NCI-H1092 (cell line): ENCODE data around the gene TARM1.
"Not testable (repeated sequence)": the region's sequence is repeated elsewhere in the genome, so short reads cannot be mapped to it uniquely, and the experiment has no call there.

Experiments
- DNase-seq: peaks from one replicate; lab custom pipeline; 2025; lab: John Stamatoyannopoulos, UW

Gene TARM1

DNA sequence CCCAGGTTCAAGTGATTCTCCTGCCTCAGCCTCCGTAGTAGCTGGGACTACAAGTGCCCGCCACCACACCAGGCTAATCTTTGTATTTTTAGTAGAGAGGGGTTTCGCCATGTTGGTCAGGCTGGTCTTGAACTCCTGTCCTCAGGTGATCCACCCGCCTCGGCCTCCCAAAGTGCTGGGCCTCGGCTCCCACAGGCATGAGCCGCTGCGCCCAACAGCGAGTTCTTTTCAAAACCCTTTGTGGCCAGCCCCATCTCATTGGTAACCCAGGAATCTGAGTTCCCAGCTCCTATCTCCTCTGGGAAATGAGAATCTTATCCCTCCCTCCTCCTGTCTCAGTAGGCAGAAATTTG lies 18.7 kb upstream of the TARM1 start:
- not testable (repeated sequence) for DNase-seq

DNA sequence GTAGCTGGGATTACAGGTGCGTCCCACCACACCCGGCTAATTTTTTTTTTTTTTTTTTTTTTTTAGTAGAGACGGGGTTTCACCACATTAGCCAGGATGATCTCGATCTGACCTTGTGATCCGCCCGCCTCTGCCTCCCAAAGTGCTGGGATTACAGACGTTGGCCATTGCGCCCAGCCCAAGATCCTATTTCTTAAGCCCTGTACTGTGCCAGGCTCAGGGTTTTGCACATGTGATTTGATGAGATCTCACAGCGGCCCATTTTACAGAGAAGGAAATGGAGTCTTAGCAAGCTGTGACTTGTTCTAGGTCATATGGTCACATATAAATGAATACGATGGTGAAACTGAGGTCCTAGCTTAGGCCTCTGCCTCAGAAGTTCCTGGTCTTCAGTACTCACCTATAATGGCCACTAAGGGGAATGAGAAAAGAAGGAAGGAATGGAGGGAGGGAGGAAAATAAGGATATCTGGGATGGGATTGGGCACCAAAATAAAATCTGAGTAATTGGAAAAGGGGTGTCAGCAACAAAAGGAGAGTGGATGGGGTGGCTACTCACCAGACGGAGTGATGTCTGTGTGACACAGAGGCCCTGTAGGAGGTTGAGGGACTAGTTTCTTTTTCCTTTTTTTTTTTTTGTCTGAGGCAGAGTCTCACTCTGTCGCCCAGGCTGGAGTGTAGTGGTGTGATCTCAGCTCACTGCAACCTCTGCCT lies 18.2 kb upstream of the TARM1 start:
- no peak for DNase-seq

DNA sequence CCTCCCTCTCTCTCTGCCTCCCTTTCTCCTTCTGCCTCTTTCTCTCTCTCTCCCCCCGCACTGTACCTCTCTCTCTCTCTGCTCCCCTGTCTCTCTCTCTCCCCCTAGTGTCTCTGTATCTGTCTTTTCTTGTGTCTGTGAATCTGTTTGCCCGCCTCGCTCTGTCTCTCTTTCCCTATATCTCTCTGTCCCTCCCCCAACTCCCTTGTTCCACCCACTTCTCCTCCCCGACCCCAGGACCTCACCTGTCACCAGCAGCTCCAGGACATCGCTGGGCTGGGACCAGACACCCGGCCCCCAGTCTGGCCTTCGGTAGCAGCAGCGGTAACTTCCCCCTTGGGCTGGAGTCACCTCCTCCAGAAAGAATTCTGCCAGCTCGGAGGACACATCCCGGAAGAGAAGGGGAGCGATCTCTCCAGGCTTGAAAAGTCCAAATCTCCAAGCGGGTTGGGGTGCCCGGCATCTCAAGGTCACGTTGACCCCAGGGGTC lies 15.5 kb upstream of the TARM1 start:
- DNase-seq = no peak

DNA sequence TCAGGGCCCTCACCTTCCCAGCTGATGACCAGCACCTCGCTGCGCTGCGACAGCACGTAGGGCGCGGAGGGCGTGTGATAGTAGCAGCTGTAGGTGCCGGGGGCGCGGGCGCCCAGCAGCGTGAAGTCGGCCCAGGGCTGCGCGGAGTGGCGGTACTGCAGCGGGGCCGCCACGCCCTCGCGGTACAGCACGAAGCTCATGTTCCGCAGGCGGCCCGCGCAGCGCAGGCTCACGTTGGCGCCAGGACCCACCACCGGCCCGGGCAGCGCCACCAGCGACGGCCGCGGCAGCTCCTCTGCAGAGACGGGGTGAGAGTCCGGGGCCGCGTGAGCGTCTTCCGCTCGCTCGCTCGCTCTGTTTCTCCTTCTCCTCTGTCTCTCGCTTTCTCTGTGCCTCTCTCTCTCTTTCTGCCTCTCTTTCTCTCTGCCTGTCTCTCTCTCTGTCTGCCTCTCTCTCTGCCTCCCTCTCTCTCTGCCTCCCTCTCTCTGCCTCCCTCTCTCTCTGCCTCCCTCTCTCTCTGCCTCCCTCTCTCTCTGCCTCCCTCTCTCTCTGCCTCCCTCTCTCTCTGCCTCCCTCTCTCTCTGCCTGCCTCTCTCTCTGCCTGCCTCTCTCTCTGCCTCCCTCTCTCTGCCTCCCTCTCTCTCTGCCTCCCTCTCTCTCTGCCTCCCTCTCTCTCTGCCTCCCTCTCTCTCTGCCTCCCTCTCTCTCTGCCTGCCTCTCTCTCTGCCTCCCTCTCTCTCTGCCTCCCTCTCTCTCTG lies 14.9 kb upstream of the TARM1 start:
- not testable (repeated sequence) for DNase-seq

DNA sequence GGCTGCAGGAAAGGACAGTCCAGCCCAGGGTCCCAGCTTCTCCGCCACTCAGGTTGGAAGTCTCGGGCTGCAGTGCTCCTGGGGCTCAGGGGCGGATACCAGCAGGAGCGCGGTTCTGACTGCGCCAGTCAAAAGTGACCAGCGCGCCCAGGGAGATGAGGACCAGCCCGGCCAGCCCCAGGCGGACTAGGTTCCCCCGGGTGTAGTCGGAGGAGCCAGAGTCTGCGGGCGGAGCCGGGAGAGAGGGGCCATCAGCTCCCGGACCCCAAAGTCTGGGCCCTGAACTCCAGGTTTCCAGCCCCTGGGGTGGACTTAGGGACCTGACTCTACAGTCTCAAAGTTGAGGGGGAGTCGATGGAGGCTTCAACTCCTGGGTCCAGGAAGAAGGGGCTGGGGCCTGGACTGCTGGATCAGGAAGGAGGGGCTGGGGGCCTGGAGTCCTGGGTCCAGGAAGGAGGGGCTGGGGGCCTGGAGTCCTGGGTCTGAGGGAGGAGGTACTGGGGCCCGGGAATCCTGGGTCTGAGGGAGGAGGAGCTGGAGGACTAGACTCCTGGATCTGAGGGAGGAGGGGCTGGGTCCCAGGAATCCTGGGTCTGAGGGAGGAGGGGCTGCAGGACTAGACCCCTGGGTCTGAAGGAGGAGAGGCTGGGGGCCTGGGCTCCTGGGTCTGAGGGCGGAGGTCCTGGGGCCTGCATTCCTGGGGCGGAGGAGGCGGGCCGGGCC lies 14.1 kb upstream of the TARM1 start:
- no peak for DNase-seq

DNA sequence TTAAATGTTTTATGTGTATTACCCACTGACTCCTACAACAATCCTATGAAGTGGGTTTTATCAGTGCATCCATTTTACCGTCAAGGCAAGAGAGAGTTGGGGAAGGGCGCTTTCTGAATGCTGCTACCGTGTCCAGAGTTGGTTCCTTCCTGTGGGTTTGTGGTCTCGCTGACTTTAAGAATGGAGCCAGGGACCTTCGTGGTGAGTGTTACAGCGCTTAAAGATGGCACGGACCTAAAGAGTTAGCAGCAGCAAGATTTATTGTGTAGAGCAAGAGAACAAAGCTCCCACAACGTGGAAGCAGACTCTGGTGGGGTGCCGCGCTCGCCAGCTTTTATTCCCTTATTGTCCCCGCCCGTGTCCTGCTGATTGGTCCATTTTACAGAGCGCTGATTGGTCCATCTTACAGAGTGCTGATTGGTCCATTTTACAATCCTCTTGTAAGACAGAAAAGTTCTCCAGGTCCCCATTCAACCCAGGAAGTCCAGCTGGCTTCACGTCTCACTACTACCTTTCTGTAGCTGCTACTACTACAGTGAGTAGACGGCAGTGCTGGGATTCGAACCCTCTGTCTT lies 13.3 kb upstream of the TARM1 start:
- DNase-seq = no peak

DNA sequence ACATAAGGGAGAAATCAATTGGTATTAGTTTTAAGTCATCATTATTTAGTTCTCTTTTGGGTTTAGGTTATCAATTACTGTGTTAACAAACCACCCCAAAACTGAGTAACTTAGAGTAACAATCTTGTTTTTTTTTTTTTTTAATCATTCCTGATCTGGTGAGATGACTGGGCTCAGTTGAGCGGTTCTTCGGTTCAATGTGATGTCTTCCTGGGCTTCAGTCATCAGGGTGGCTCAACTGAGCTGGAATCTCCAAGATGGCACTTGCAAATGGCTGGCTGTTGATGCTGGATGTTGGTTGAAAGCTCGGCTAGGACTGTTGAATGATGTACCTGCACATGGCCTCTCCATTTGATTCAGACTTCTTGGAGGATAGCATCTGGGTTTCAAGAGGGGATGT lies 3.2 kb upstream of the TARM1 start:
- no peak for DNase-seq

DNA sequence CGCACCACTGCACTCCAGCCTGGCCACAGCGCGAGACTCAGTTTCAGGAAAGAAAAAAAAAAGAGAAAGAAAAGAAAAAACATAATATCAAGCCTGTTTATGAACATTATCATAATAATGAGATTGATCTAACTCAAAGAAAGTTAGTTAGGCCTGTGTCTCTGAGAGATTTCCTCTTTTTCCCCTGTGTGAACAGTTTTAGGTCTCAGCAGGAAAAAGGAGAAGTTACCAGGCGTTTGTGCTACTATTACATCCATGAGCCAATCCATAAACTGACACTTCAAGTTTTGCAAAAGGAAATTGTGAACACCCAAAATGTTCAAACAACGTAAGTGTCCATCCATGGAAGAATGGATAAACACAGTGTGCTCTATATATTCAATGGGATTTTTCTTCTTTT lies 3.8 kb downstream of the TARM1 start:
- DNase-seq = no peak

DNA sequence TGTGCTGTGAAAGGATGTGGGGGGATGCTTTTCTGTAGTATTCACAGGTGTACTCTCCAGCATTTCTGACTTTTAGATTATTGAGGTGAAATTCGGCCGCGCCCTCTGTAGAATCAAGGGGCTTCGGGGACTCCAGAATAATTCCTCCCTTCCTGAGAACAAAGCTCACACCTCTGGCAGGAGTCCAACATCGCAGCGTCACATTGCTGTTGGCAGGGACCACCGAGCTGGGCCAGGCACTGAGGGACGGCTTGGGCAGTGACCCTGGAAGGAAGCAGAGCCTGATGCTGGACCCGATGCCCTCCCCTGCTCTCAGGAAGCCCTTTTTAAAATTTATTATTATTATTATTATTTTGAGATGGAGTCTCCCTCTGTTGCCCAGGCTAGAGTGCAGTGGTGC lies 6.3 kb downstream of the TARM1 start:
- DNase-seq = no peak

DNA sequence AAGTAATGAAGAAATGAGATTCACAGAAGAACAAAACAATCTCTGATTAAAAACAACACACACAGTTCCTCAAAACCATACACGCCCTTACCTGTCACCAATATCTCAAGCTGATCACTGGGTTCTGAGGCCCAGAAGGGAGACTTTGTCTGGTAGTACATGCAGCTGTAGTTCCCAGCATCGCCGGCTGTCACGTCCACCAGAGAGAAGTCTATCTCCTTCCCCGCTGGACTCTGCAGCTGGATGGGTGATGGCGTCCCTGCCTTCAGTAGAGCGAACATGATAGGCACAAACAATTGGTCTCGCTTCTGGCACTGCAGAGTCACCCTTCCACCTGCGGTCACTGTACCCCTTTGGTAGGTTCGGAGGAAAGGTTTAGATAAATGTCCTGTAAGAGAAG lies 7.3 kb downstream of the TARM1 start:
- no peak for DNase-seq

DNA sequence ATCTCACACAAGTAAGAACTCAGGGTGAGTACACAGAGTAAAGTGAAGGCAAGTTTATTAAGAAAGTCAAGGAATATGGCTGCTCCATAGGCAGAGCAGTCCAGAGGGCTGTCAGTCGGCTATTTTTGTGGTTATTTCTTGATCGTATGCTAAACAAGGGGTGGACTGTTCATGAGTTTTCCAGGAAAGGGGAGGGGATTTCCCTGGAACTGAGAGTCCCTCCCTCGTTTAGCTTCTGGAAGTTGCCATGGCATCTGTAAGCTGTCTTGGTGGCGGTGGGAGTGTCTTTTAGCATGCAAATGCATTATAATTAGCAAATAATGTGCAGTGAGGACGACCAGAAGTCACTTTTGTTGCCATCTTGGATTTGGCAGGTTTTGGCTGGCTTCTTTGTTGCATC lies 11.7 kb downstream of the TARM1 start:
- no peak for DNase-seq

DNA sequence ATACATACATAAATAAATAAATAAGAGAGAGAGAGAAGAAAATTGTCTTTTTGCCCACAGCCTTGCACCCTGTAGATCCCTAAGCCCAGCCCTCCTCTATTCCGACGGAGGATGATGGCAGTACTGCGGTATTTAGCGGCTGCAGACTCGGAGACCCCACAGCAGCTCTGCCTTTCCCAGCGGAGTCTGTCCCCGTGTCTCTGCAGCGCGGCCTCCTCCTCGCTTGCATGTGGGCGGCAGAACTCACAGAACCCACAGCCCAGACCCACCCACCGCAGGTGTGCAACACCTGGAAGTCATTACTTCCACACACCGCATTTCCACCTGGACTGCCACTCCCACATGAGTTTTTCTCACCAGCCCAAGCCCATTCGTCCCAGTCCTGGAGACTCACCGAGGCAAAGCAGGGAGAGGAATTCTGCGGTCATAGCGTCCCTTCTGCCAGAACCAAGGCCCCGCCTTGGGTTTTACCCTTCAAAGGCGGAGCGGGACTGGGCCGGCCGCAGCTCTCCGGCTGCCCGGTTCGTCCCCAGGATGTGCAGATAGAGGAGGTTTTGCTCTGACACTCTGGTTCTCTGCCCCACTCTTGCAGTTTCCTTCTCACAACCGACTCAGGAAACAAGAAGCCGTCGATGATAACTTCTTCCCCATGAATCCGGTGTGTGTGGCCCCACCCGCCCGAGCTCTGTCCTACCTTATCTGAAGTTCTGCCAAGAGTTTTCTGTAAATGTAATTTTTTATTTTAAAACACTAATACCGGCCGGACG lies 17.6 kb downstream of the TARM1 start, which contains the start of gene VSTM1:
Gene VSTM1, minus strand, starts transcription at position 548 of the 767 bp plus-strand sequence. Its CDS starts 120 bp downstream, at position 428.
- DNase-seq = no peak

DNA sequence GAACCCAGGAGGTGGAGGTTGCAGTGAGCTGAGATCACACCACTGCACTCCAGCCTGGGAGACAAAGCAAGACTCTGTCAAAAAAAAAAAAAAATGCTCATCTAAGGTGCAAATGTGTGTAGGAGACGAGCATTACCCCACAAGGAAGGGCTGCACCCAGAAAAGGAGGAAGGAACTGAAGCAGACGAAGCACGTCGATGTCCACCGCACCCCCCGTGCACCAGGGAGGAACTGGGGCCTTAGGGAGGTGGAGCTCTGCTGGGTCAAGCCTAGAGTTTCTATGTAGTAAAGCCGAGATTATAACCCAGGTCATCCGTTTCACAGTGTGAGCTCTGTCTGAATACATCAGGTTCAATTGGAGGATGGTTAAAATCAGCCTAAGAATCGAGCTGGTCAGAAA lies 18.5 kb downstream of the TARM1 start:
- DNase-seq = no peak

DNA sequence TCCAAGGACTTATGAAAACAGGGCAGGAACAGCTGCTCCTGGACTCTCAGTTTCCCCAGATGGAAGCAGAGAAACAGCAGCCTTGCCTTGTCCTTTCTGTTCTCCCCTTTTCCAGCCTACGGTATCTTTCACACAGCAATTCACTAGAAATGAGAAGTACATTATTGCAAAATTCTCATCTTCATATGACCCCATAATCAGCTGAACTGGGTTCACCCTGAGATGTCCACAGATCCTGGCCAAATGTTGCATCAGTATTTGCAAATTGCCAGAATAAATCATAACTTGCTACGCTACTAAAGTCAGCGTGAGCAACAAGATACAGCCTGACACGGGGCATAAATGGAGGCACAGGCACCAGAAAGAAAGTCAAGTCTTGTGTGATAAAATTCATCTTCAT lies 33.5 kb downstream of the TARM1 start:
- no peak for DNase-seq

DNA sequence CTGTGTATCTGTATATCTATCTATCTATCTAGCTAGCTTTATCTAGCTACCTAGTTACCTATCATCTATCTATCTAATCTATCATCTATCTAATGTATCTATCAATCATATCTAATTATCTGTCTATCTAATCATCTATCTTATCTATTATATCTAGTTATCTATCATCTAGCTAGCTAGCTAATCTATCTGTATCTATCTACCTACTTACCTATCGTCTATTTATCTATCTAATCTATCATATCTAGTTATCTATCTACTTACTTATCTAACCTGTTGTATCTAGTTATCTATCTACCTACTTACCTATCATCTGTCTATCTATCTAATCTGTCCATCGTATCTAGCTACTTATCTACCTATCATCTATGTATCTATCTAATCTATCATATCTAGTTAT lies 35.4 kb downstream of the TARM1 start:
- DNase-seq = no peak

DNA sequence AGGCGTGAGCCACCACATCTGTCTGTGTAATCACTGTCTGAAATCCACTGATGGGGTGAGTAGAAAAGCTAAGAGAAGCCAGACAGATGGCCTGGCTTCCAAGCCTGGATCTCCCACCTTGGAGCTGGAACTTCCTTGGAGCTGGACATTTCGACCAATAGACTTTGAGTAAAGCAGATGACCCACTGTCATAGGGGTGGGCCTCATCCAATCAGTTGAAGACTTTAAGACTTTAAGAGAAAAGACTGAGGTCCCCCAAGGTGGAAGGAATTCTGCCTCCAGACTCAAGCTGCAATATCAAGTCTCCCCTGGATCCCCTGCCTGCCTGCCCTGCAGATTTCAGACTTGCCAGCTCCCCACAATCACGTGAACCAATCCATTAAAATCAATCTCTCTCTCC lies 38.2 kb downstream of the TARM1 start:
- no peak for DNase-seq

DNA sequence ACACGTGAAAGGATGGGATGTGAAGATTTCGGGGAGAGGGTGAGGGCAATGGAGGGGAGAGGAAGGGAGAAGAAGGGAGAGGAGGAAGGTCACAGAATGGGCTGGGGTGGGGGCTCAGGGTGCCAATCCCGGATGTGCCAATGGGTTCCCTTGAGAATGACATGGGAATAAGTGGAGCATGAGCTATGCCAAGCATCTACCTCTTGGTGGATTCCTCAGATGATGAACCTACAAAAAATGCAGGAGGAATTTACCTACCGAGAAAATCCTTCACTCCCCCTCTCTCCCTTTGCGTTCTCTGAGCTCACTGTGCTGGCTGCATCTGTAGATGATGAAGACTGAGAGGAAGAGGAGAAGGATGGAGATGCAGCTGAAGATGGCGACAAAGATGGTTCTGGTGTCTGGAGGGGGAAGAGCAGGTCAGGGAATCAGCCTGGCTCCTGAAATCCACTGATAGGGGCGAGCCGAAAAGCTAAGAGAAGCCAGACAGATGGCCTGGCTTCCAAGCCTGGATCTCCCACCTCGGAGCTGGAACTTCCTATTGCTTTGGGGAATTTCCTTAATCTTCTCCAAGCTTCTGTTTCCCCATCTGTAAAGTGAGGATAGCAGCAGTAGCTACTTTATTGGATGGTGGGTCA lies 39.1 kb downstream of the TARM1 start:
- no peak for DNase-seq

DNA sequence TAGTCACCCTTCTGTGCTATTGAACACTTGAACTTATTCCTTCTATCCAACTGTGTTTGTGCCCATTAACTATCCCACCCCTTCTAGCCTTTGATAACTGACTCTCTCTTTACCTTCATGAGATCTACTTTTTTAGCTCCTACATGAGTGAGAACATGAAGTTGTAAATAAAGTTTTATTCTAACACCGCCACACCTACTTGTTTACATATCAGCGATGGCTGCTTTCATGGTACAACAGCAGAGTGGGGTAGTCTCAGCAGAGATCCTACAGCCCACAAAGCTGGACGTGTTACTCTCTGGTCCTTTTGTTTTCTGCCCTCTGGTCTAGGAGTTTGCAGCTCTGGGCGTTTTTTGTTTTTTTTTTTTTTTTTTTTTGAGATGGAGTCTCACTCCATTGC lies 41.2 kb downstream of the TARM1 start:
- no peak for DNase-seq

DNA sequence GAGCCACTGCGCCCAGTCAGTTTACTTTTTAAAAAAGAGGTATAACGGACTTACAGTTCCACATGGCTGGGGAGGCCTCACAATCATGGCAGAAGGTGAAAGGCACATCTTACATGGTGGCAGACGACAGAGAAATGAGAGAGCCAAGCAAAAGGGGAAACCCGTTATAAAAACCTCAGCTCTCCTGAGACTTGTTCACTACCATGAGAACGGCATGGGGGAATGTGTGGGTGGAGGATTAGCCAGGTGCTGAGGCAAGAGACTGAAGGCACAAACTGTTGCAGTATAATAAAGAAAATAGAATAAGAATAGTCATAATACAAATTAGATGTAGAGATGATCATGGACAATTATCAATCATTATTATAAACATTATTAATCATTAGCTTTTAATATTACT lies 44.6 kb downstream of the TARM1 start:
- DNase-seq = not testable (repeated sequence)

DNA sequence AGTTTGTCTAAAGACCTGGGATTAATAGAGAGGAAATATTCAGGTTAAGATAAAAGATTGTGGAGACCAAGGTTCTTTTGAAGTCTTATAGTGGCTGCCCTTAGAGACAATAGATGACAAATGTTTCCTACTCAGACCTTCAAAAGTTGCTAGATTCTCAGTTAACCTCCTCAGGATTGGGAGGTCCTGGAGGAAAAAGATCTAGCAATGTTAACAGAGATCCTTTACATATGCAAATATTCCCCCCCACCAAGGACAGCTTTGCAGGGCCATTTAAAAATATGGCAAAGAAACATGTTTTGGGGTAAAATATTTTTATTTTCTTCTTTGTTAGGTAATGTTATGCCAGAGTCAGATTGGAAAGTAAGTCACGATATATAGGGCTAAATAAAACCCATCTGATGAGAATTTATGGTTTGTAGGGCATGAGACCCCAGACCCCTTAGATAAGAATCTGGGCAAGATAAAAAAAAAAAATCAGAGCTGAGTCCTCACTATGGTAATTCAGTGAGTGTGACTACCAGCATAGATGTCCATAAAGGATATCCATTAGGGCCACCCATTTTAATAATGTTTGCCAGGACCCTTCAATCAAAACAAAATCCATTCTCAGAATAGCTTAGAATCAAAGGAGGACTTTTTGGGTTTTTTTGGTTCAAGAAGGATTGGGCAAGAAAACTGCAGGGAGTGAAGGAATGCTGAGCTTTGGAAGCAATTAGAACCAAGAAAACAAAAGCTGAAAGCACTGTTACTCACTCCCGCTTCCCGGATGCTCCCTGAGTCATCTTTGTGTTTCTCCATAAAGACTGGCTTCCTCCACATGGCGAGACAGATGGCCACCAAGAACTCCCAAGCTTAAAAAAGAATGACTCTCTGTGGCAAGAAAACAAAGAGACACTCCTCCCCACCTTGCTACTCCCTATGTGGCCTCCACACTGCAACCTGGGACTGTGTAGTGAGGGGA lies 45.7 kb downstream of the TARM1 start:
- no peak for DNase-seq
